Parathyroid adenoma (tissue), 2 donors: ENCODE results near the gene DEDD.
A peak's percentile ranks its signal among the peaks of the same experiment; 100 is the strongest.

Experiments used
- H2AFZ ChIP-seq: fragments of 300-600 bp; sonication (generic); one replicate; pipeline ENCODE4 v1.7.0; 2017; ENCODE audit warnings: antibody characterized with exemption, mild to moderate bottlenecking
- H3K27ac ChIP-seq: fragments of 300-600 bp; sonication (generic); one replicate; pipeline ENCODE4 v1.7.0; 2017
- H3K27me3 ChIP-seq: fragments of 300-600 bp; sonication (generic); one replicate; pipeline ENCODE4 v1.7.0; 2017; ENCODE audit warnings: low read length; ENCODE audit not compliant: control insufficient read depth, insufficient read depth
- H3K36me3 ChIP-seq: fragments of 300-600 bp; sonication (generic); one replicate; pipeline ENCODE4 v1.7.0; 2017; ENCODE audit warnings: low read length; ENCODE audit not compliant: control insufficient read depth, insufficient read depth
- H3K4me1 ChIP-seq: fragments of 300-600 bp; sonication (generic); one replicate; pipeline ENCODE4 v1.7.0; 2017; ENCODE audit warnings: control low read depth
- H3K4me2 ChIP-seq: fragments of 300-600 bp; sonication (generic); one replicate; pipeline ENCODE4 v1.7.0; 2017; ENCODE audit warnings: low read length
- H3K4me3 ChIP-seq: fragments of 300-600 bp; sonication (generic); one replicate; pipeline ENCODE4 v1.7.0; 2017; ENCODE audit warnings: low read depth, low read length
- H3K79me2 ChIP-seq: fragments of 300-600 bp; sonication (generic); one replicate; pipeline ENCODE4 v1.7.0; 2017; ENCODE audit warnings: control low read depth
- H3K9ac ChIP-seq: fragments of 300-600 bp; sonication (generic); one replicate; pipeline ENCODE4 v1.7.0; 2017; ENCODE audit warnings: mild to moderate bottlenecking
- H3K9me3 ChIP-seq: fragments of 300-600 bp; sonication (generic); one replicate; pipeline ENCODE4 v1.7.0; 2017; ENCODE audit warnings: low read length; ENCODE audit not compliant: control insufficient read depth
- TF ChIP-seq, protein P1 (sequence below): fragments of 300-600 bp; sonication (generic); IDR thresholded peaks from one replicate; pipeline ENCODE4 v1.7.0; 2017; ENCODE audit warnings: antibody characterized with exemption, mild to moderate bottlenecking
- donor health status: primary hyperparathyroidism.

Gene DEDD

DNA sequence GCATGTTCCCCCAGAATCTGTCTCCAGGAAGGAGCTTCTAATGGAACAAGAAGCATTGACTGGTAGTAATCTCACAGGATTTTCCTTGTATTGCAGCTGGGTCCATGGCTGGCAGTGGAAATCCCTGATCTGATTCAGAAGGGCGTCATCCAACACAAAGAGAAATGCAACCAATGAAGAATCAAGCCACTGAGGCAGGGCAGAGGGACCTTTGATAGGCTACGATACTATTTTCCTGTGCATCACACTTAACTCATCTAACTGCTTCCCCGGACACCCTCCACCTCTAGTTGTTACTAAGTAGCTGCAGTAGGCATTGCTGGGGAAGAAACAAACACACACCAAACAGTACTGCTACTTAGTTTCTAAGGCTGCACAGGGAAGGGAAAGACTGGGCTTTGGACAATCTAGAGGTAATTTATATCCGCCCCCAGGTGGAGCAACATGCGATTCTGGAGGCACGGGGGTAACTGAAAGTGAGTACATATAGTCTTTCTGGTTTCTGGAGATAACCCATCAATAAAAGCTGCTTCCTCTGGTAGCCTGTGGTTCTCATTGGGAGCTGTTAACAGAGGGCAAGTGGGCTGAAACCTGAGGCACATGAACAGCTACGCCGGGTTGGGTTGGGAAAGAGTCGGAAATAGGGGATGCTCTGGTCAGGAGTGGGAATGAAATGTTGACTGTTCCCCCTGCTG lies 26.0 kb upstream of the DEDD start:
- H3K4me2 ChIP-seq, result peak overlapping the region; percentile 69
- H3K9ac ChIP-seq, result no peak overlapping the region
- peak overlapping the region; percentile 91 for H3K27ac ChIP-seq
- H3K4me3 ChIP-seq, result peak overlapping the region; percentile 94
- no peaks in the 10 kb centered on the region for H3K27me3 ChIP-seq
- TF ChIP-seq, protein P1, sequence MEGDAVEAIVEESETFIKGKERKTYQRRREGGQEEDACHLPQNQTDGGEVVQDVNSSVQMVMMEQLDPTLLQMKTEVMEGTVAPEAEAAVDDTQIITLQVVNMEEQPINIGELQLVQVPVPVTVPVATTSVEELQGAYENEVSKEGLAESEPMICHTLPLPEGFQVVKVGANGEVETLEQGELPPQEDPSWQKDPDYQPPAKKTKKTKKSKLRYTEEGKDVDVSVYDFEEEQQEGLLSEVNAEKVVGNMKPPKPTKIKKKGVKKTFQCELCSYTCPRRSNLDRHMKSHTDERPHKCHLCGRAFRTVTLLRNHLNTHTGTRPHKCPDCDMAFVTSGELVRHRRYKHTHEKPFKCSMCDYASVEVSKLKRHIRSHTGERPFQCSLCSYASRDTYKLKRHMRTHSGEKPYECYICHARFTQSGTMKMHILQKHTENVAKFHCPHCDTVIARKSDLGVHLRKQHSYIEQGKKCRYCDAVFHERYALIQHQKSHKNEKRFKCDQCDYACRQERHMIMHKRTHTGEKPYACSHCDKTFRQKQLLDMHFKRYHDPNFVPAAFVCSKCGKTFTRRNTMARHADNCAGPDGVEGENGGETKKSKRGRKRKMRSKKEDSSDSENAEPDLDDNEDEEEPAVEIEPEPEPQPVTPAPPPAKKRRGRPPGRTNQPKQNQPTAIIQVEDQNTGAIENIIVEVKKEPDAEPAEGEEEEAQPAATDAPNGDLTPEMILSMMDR, result no peak
- H3K9me3 ChIP-seq, result no peaks in the 10 kb centered on the region
- no peaks in the 10 kb centered on the region for H3K36me3 ChIP-seq
- no peaks in the 10 kb centered on the region for H3K4me1 ChIP-seq
- peak overlapping the region; percentile 87 for H2AFZ ChIP-seq
- H3K79me2 ChIP-seq, result peaks cover 4% of the 10 kb centered on the region

DNA sequence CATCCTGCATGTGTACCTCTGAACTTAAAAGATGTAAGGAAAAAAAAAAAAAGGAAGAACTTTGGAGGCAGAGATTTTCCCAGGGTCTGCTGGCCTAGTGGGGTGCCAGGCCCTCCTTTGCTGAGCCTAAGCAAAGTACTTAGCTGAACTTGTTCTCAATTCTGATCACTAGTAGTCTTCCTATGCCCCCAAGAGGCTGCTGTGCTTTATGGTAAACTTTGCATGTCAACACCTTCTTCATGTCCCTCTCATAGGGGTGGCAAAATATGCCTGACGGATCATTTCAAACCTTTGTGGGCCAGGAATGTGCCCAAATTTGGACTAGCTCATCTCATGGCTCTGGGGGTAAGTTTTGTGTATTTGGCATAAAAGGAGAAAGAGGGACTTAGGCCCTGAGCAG lies 25.4 kb upstream of the DEDD start:
- no peaks in the 10 kb centered on the region for H3K27me3 ChIP-seq
- H2AFZ ChIP-seq, result no peak overlapping the region
- peaks cover 4% of the 10 kb centered on the region for H3K79me2 ChIP-seq
- TF ChIP-seq, protein P1, result no peak
- no peaks in the 10 kb centered on the region for H3K36me3 ChIP-seq
- no peak overlapping the region for H3K27ac ChIP-seq
- no peaks in the 10 kb centered on the region for H3K9me3 ChIP-seq
- no peak overlapping the region for H3K4me3 ChIP-seq
- H3K4me2 ChIP-seq, result no peak overlapping the region
- H3K4me1 ChIP-seq, result no peaks in the 10 kb centered on the region
- H3K9ac ChIP-seq, result no peak overlapping the region

DNA sequence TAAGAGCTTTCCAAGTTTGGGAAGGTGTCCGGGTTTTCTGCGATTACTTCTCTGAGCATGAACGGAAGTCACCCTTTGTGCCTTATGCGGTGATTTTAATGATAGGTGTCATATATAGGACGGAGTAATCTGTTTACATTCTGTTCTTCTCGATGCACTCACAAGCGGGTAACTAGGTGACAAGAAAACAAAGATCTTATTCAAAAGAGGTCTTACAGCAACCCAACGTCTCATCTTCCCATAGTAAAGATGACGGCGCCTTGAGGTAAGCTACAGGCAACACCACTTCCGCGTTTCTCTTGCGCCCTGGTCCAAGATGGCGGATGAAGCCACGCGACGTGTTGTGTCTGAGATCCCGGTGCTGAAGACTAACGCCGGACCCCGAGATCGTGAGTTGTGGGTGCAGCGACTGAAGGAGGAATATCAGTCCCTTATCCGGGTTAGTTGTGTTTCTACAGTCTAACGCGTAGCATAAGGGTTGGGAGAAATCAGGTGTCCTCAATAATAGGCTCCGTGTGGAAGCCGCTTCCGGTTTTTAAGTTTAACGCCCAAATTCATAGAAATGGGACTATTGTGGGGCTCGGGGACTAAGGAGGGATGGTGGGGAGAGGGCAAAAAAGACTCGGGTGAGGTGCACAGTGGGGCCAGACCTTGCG lies 21.3 kb upstream of the DEDD start, which contains the start of gene UFC1:
UFC1 (plus strand) TSS at position 297 of the 656 bp plus-strand sequence; CDS start at position 317, 20 bp downstream.
- peak within 1 kb of the TSS; percentile 71 for H3K4me2 ChIP-seq
- no peaks in the 10 kb centered on the region for H3K79me2 ChIP-seq
- H3K27ac ChIP-seq, result peak within 1 kb of the TSS; percentile 91
- no peaks in the 10 kb centered on the region for H3K9me3 ChIP-seq
- peak within 1 kb of the TSS; percentile 78 for H2AFZ ChIP-seq
- H3K4me3 ChIP-seq, result peak within 1 kb of the TSS; percentile 99
- H3K9ac ChIP-seq, result no peak within 1 kb of the TSS
- no peaks in the 10 kb centered on the region for H3K36me3 ChIP-seq
- TF ChIP-seq, protein P1, result no peak
- no peaks in the 10 kb centered on the region for H3K4me1 ChIP-seq
- H3K27me3 ChIP-seq, result no peaks in the 10 kb centered on the region

DNA sequence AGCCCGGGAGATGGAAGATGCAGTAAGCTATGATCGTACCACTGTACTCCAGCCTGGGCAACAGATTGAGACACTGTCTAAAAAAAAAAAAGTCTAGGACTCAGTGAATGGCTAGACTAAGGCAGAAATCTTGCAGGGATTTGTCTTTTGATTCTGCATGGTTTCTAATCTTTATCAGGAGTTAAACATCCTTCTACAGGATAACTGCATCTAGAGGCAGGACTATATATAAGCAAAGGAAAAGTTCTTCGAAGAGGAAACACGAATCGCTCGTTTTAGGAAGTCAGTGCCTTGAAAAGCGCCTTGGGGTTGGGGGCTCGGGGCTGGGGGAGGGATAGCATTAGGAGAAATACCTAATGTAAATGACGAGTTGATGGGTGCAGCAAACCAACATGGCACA lies 20.7 kb upstream of the DEDD start:
- TF ChIP-seq, protein P1, result no peak
- H3K27ac ChIP-seq, result peak overlapping the region; percentile 91
- H3K9ac ChIP-seq, result no peak overlapping the region

More for the DNA sequence above, 20.7 kb upstream of the DEDD start:
- peak overlapping the region; percentile 99 for H3K4me3 ChIP-seq
- no peaks in the 10 kb centered on the region for H3K36me3 ChIP-seq
- H3K4me2 ChIP-seq, result peak overlapping the region; percentile 71
- H3K79me2 ChIP-seq, result no peaks in the 10 kb centered on the region
- no peaks in the 10 kb centered on the region for H3K4me1 ChIP-seq
- peak overlapping the region; percentile 78 for H2AFZ ChIP-seq
- no peaks in the 10 kb centered on the region for H3K9me3 ChIP-seq
- no peaks in the 10 kb centered on the region for H3K27me3 ChIP-seq
